ENCODE data around the gene ARHGEF18.
"Not testable (repeated sequence)": the region's sequence is repeated elsewhere in the genome, so short reads cannot be mapped to it uniquely, and the experiment has no call there.

The ARHGEF18 gene

GRCh38 chr19:7348587-7349230 is at the start of gene ARHGEF18:
TSS of gene ARHGEF18 (plus strand) at chr19:7348937. CDS start at chr19:7362891, 13,954 bp downstream.
- no peak for DNase-seq

- no peak for DNase-seq
These were observed 47.2 kb upstream of the ARHGEF18 start for GRCh38 chr19:7301525-7301924.

- DNase-seq, result no peak
These were observed 45.3 kb upstream of the ARHGEF18 start for GRCh38 chr19:7303470-7303869.

GRCh38 chr19:7304200-7304599 is 44.5 kb upstream of the ARHGEF18 start:
- no peak for DNase-seq

GRCh38 chr19:7307590-7308218 is 41.0 kb upstream of the ARHGEF18 start:
- DNase-seq, result no peak

- DNase-seq, result not testable (repeated sequence)
These were observed 40.4 kb upstream of the ARHGEF18 start for GRCh38 chr19:7308327-7308726.

GRCh38 chr19:7311911-7312310 is 36.8 kb upstream of the ARHGEF18 start:
- DNase-seq, result no peak

- no peak for DNase-seq
These were observed 35.9 kb upstream of the ARHGEF18 start for GRCh38 chr19:7312816-7313215.

GRCh38 chr19:7318176-7318575 is 30.6 kb upstream of the ARHGEF18 start:
- DNase-seq, result no peak

GRCh38 chr19:7326105-7326877 is 22.4 kb upstream of the ARHGEF18 start:
- DNase-seq, result no peak

GRCh38 chr19:7327802-7328201 is 20.9 kb upstream of the ARHGEF18 start:
- DNase-seq, result no peak

GRCh38 chr19:7328647-7329046 is 20.1 kb upstream of the ARHGEF18 start:
- no peak for DNase-seq

- DNase-seq, result no peak
These were observed 17.3 kb upstream of the ARHGEF18 start for GRCh38 chr19:7331446-7331845.

- DNase-seq, result no peak
These were observed 15.3 kb upstream of the ARHGEF18 start for GRCh38 chr19:7333198-7334118.

GRCh38 chr19:7336321-7336973 is 12.3 kb upstream of the ARHGEF18 start:
- DNase-seq, result no peak

- DNase-seq, result no peak
These were observed 11.2 kb upstream of the ARHGEF18 start for GRCh38 chr19:7337380-7338194.

- DNase-seq, result no peak
These were observed 7.5 kb upstream of the ARHGEF18 start for GRCh38 chr19:7340959-7341837.

GRCh38 chr19:7342143-7342542 is 6.6 kb upstream of the ARHGEF18 start:
- DNase-seq, result no peak

- no peak for DNase-seq
These were observed 2.2 kb upstream of the ARHGEF18 start for GRCh38 chr19:7346488-7346971.

GRCh38 chr19:7346997-7347396 is 1.7 kb upstream of the ARHGEF18 start:
- DNase-seq, result not testable (repeated sequence)

Measured in NCI-H1436 treated with DMSO at 0.1 percent for 48 hours (cell line).